Left ventricle myocardium inferior (tissue), 1 donor: Measurements from ENCODE around the gene PRAF2. TPM values are rescaled to one million over a fixed set of nuclear protein-coding genes. Genes with fewer than 3 reads are reported as not detected.

Experiments used
- DNase-seq: peaks from one replicate; pipeline ENCODE4 v3.0.0-alpha.2; 2020
- H3K27ac ChIP-seq: fragments of 200-600 bp; replicated peaks from 2 replicates; pipeline ENCODE4 v1.8.0; 2021
- H3K27me3 ChIP-seq: fragments of 200-600 bp; 2 replicates; pipeline ENCODE4 v1.8.0; 2021; ENCODE audit warnings: low read depth
- H3K36me3 ChIP-seq: fragments of 200-600 bp; 2 replicates; pipeline ENCODE4 v1.8.0; 2021
- H3K4me1 ChIP-seq: fragments of 200-600 bp; 2 replicates; pipeline ENCODE4 v1.8.0; 2021
- H3K4me3 ChIP-seq: fragments of 200-600 bp; 2 replicates; pipeline ENCODE4 v1.8.0; 2021; ENCODE audit warnings: mild to moderate bottlenecking, moderate library complexity
- H3K9me3 ChIP-seq: fragments of 200-600 bp; replicated peaks from 2 replicates; pipeline ENCODE4 v1.8.0; 2021
- CTCF ChIP-seq: fragments of 200-600 bp; IDR thresholded peaks from 2 replicates; pipeline ENCODE4 v1.8.0; 2021; ENCODE audit warnings: antibody characterized with exemption, mild to moderate bottlenecking, borderline replicate concordance
- intact Hi-C: fragments of 100-400 bp; cut with micrococcal nuclease; formaldehyde crosslinking; loops from one replicate; pipeline ENCODE4 v1.11.0; 2022
- total RNA-seq: library from RNA; stranded (reverse); fragmentation: NEBNext Ultra II Directional; extraction: Animal tissue kit (Norgen Biotek cat#: 25700); gene quantifications from one replicate; pipeline ENCODE4 v1.2.1, GENCODE V29; 2021
- donor health status: DM: no; HTN: yes; CAD: no; lungs with severe emphysema.

Gene PRAF2
- total RNA-seq, 1 donor from 2014 or later: 8.7 TPM

- Histone ChIP-seq H3K27me3 (no peaks in the 10 kb centered on the region), H3K27ac (no peak overlapping the region), H3K36me3 (peaks cover 53% of the 10 kb centered on the region), H3K4me1 (no peaks in the 10 kb centered on the region), H3K9me3 (no peaks in the 10 kb centered on the region), H3K4me3 (no peak overlapping the region)
- TF ChIP-seq CTCF: no peak
- intact Hi-C loops: no loop called here
- no peak for DNase-seq
These were observed 42.3 kb upstream of the PRAF2 start for GRCh38 chrX:49116076-49116475.

GRCh38 chrX:49111791-49112190, 38.0 kb upstream of the PRAF2 start:
- Histone ChIP-seq H3K4me1 (no peaks in the 10 kb centered on the region), H3K27ac (peak overlapping the region; percentile 3), H3K9me3 (no peaks in the 10 kb centered on the region), H3K4me3 (no peak overlapping the region), H3K27me3 (no peaks in the 10 kb centered on the region), H3K36me3 (peaks cover 32% of the 10 kb centered on the region)
- DNase-seq: no peak
- TF ChIP-seq CTCF: no peak
- intact Hi-C loops: no loop called here

GRCh38 chrX:49110417-49110816, 36.6 kb upstream of the PRAF2 start:
- no peak for DNase-seq
- Histone ChIP-seq H3K4me3 (no peak overlapping the region), H3K27me3 (no peaks in the 10 kb centered on the region), H3K36me3 (peaks cover 22% of the 10 kb centered on the region), H3K4me1 (no peaks in the 10 kb centered on the region), H3K27ac (no peak overlapping the region), H3K9me3 (no peaks in the 10 kb centered on the region)
- no peak for TF ChIP-seq CTCF
- intact Hi-C loops: no loop called here

- H3K27ac ChIP-seq: no peak overlapping the region
- no peak for TF ChIP-seq CTCF
- peaks cover 15% of the 10 kb centered on the region for H3K36me3 ChIP-seq
- DNase-seq: no peak
- H3K4me1 ChIP-seq: no peaks in the 10 kb centered on the region
- no peaks in the 10 kb centered on the region for H3K27me3 ChIP-seq
- intact Hi-C loops: no loop called here
- no peak overlapping the region for H3K4me3 ChIP-seq
- H3K9me3 ChIP-seq: no peaks in the 10 kb centered on the region
These were observed 34.8 kb upstream of the PRAF2 start for GRCh38 chrX:49108641-49109040.

GRCh38 chrX:49106930-49107329, 33.1 kb upstream of the PRAF2 start:
- intact Hi-C loops: no loop called here
- no peaks in the 10 kb centered on the region for H3K4me1 ChIP-seq
- peak; percentile 14 for DNase-seq
- no peak overlapping the region for H3K4me3 ChIP-seq
- H3K27me3 ChIP-seq: no peaks in the 10 kb centered on the region
- no peaks in the 10 kb centered on the region for H3K9me3 ChIP-seq
- peaks cover 4% of the 10 kb centered on the region for H3K36me3 ChIP-seq
- TF ChIP-seq CTCF: peak; percentile 46
- no peak overlapping the region for H3K27ac ChIP-seq

GRCh38 chrX:49106296-49106695, 32.5 kb upstream of the PRAF2 start:
- no peak for DNase-seq
- H3K9me3 ChIP-seq: no peaks in the 10 kb centered on the region
- H3K4me1 ChIP-seq: peaks cover 6% of the 10 kb centered on the region
- H3K4me3 ChIP-seq: no peak overlapping the region
- intact Hi-C loops: no loop called here
- no peaks in the 10 kb centered on the region for H3K27me3 ChIP-seq
- no peak for TF ChIP-seq CTCF
- H3K27ac ChIP-seq: no peak overlapping the region
- no peaks in the 10 kb centered on the region for H3K36me3 ChIP-seq
